ENCODE results near the gene FBXO3. TPM values are rescaled to one million over a fixed set of nuclear protein-coding genes. Genes with fewer than 3 reads are reported as not detected.

Gene FBXO3
- total and polyA plus RNA-seq, 2 experiments from 2014 or later, result 12.5 to 28.4 TPM

DNA sequence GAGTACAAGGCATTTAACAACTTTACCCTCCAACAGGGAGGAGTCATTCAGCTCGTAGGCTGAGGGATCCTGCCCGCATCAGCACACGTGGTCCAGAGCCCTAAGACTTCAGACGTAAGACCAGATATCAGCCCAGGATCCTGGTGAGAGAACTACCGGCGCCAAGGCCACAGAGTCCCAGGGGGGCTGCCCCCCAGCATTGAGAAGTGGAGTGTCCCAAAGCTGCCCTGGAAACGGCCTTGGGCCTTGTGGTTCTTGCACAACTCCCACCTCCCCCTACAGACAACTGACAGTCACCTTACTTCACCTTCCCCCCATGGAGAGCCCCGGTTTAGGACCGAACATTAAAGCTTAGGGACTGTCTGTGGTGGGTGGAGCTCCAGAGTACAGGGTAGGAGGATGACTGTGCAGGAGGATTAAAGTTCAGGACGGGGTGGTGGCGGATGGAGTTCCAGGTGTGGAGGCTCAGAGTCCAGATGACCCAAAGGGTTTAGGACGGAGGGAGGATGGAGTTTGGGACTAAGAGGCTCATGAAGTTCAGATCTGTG is 74.7 kb downstream of the FBXO3 start:
- H2AFZ ChIP-seq, result peak overlapping the region; percentile 93
- Mint-ChIP-seq H3K4me3 (peak overlapping the region; percentile 81), H3K27me3 (ENCODE audit: insufficient read depth, low read depth, poor library complexity) (peaks cover 12% of the 10 kb centered on the region), H3K9me3 (no peaks in the 10 kb centered on the region; the same call in 2 of the 3 replicates), H3K36me3 (ENCODE audit: low read depth) (no peaks in the 10 kb centered on the region), H3K4me1 (peaks cover 31% of the 10 kb centered on the region), H3K27ac (no peak overlapping the region)
- 0 out of 2 replicates have a peak, but pooled peaks cover 4% of the 10 kb centered on the region for H3K9me2 ChIP-seq (ENCODE audit: insufficient read depth)
- DNase-seq (ENCODE audit: low spot score) (no peak), ATAC-seq (no peak)
- no peaks in the 10 kb centered on the region for H3F3A ChIP-seq (replicated peaks; ENCODE audit: low read depth)
- H3K27me3 ChIP-seq (ENCODE audit: insufficient read depth), result peaks cover 10% of the 10 kb centered on the region
- TF ChIP-seq CTCF (conservative IDR thresholded peaks at IDR 0.05; ENCODE audit: low read depth in 2 of 2) (no peak), ETS1 (IDR thresholded peaks at IDR 0.05) (no peak), ZNF114 (CRISPR knock-in tag; IDR thresholded peaks at IDR 0.05) (no peak), CREB1 (CRISPR knock-in tag; IDR thresholded peaks at IDR 0.05; ENCODE audit: low read depth) (no peak)
- peak overlapping the region; percentile 76 for H3K4me3 ChIP-seq
- H3K36me3 ChIP-seq (ENCODE audit: insufficient read depth), result no peaks in the 10 kb centered on the region
- peaks cover 24% of the 10 kb centered on the region for H3K4me1 ChIP-seq (ENCODE audit: insufficient read depth)
- H4K20me1 ChIP-seq (replicated peaks; ENCODE audit: insufficient read depth), result no peaks in the 10 kb centered on the region
- H3K79me2 ChIP-seq (replicated peaks; ENCODE audit: insufficient read depth), result no peaks in the 10 kb centered on the region
- H3K27ac ChIP-seq (ENCODE audit: low read depth), result no peak overlapping the region
- H3K4me2 ChIP-seq, result peak overlapping the region; percentile 84

DNA sequence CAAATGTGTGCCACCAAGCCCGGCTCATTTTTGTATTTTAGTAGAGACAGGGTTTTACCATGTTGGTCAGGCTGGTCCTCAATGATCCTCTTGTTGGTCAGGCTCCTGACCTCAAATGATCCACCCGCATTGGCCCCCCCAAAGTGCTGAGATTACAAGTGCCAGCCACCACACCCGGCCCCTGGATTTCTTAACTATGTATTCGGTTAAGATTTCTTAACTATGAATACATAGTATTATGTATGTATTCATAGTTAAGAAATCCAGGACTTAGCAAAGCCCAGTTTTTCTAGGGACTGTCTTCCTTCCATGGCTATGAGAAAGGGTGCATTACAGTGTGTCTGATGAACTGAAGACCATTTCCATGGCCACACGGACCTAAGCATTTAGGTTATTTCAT is 75.4 kb downstream of the FBXO3 start:
- H3K36me3 ChIP-seq (ENCODE audit: insufficient read depth), result no peaks in the 10 kb centered on the region
- DNase-seq (ENCODE audit: low spot score) (no peak), ATAC-seq (no peak)
- no peaks in the 10 kb centered on the region for H3F3A ChIP-seq (replicated peaks; ENCODE audit: low read depth)
- peaks cover 12% of the 10 kb centered on the region for H3K27me3 Mint-ChIP-seq (ENCODE audit: insufficient read depth, low read depth, poor library complexity)
- 0 out of 2 replicates have a peak, but pooled peaks cover 4% of the 10 kb centered on the region for H3K9me2 ChIP-seq (ENCODE audit: insufficient read depth)
- H4K20me1 ChIP-seq (replicated peaks; ENCODE audit: insufficient read depth), result no peaks in the 10 kb centered on the region
- no peak overlapping the region for H2AFZ ChIP-seq
- H3K4me3 Mint-ChIP-seq, result no peak overlapping the region
- peaks cover 17% of the 10 kb centered on the region for H3K4me1 ChIP-seq (ENCODE audit: insufficient read depth)
- peaks cover 25% of the 10 kb centered on the region for H3K4me1 Mint-ChIP-seq
- no peaks in the 10 kb centered on the region; the same call in 2 of the 3 replicates for H3K9me3 Mint-ChIP-seq
- no peak overlapping the region for H3K4me3 ChIP-seq
- H3K79me2 ChIP-seq (replicated peaks; ENCODE audit: insufficient read depth), result no peaks in the 10 kb centered on the region
- H3K27ac ChIP-seq (ENCODE audit: low read depth), result no peak overlapping the region
- no peak overlapping the region for H3K27ac Mint-ChIP-seq
- no peaks in the 10 kb centered on the region for H3K36me3 Mint-ChIP-seq (ENCODE audit: low read depth)
- peaks cover 10% of the 10 kb centered on the region for H3K27me3 ChIP-seq (ENCODE audit: insufficient read depth)
- H3K4me2 ChIP-seq, result no peak overlapping the region
- TF ChIP-seq ZNF114 (CRISPR knock-in tag; IDR thresholded peaks at IDR 0.05) (no peak), EZH2phosphoT487 (IDR thresholded peaks at IDR 0.05; ENCODE audit: unreplicated experiment) (no peak), JUNB (IDR thresholded peaks at IDR 0.05; ENCODE audit: unreplicated experiment) (no peak), NANOG (IDR thresholded peaks at IDR 0.05; ENCODE audit: borderline replicate concordance) (no peak), ZNF331 (CRISPR knock-in tag; IDR thresholded peaks at IDR 0.05; ENCODE audit: low read depth) (no peak), STAT1 (IDR thresholded peaks at IDR 0.05; ENCODE audit: unreplicated experiment) (no peak), CTCF (conservative IDR thresholded peaks at IDR 0.05; ENCODE audit: low read depth in 2 of 2) (no peak)
- TF ChIP-seq, protein P1, sequence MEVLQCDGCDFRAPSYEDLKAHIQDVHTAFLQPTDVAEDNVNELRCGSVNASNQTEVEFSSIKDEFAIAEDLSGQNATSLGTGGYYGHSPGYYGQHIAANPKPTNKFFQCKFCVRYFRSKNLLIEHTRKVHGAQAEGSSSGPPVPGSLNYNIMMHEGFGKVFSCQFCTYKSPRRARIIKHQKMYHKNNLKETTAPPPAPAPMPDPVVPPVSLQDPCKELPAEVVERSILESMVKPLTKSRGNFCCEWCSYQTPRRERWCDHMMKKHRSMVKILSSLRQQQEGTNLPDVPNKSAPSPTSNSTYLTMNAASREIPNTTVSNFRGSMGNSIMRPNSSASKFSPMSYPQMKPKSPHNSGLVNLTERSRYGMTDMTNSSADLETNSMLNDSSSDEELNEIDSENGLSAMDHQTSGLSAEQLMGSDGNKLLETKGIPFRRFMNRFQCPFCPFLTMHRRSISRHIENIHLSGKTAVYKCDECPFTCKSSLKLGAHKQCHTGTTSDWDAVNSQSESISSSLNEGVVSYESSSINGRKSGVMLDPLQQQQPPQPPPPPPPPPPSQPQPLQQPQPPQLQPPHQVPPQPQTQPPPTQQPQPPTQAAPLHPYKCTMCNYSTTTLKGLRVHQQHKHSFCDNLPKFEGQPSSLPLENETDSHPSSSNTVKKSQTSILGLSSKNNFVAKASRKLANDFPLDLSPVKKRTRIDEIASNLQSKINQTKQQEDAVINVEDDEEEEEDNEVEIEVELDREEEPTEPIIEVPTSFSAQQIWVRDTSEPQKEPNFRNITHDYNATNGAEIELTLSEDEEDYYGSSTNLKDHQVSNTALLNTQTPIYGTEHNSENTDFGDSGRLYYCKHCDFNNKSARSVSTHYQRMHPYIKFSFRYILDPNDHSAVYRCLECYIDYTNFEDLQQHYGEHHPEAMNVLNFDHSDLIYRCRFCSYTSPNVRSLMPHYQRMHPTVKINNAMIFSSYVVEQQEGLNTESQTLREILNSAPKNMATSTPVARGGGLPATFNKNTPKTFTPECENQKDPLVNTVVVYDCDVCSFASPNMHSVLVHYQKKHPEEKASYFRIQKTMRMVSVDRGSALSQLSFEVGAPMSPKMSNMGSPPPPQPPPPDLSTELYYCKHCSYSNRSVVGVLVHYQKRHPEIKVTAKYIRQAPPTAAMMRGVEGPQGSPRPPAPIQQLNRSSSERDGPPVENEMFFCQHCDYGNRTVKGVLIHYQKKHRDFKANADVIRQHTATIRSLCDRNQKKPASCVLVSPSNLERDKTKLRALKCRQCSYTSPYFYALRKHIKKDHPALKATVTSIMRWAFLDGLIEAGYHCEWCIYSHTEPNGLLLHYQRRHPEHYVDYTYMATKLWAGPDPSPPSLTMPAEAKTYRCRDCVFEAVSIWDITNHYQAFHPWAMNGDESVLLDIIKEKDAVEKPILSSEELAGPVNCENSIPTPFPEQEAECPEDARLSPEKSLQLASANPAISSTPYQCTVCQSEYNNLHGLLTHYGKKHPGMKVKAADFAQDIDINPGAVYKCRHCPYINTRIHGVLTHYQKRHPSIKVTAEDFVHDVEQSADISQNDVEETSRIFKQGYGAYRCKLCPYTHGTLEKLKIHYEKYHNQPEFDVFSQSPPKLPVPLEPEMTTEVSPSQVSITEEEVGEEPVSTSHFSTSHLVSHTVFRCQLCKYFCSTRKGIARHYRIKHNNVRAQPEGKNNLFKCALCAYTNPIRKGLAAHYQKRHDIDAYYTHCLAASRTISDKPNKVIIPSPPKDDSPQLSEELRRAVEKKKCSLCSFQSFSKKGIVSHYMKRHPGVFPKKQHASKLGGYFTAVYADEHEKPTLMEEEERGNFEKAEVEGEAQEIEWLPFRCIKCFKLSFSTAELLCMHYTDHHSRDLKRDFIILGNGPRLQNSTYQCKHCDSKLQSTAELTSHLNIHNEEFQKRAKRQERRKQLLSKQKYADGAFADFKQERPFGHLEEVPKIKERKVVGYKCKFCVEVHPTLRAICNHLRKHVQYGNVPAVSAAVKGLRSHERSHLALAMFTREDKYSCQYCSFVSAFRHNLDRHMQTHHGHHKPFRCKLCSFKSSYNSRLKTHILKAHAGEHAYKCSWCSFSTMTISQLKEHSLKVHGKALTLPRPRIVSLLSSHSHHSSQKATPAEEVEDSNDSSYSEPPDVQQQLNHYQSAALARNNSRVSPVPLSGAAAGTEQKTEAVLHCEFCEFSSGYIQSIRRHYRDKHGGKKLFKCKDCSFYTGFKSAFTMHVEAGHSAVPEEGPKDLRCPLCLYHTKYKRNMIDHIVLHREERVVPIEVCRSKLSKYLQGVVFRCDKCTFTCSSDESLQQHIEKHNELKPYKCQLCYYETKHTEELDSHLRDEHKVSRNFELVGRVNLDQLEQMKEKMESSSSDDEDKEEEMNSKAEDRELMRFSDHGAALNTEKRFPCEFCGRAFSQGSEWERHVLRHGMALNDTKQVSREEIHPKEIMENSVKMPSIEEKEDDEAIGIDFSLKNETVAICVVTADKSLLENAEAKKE (CRISPR knock-in tag; IDR thresholded peaks at IDR 0.05), result no peak
